SU-DHL-6 (cell line): ENCODE measurements around the gene ASB11.

Experiments
- H2AFZ ChIP-seq: fragments of 200-600 bp; sonication (generic); 2 replicates; pipeline ENCODE4 v1.6.1; 2014; ENCODE audit warnings: low read depth, mild to moderate bottlenecking, moderate library complexity, mixed read lengths, antibody characterized with exemption, low read length; ENCODE audit not compliant: severe bottlenecking
- H3F3A ChIP-seq: fragments of 200-600 bp; shearing (Covaris generic); 2 replicates; pipeline ENCODE4 v1.6.0; 2016; ENCODE audit warnings: antibody characterized with exemption, mild to moderate bottlenecking; ENCODE audit not compliant: insufficient read depth
- H3K27ac ChIP-seq: fragments of 200-600 bp; sonication (generic); 2 replicates; pipeline ENCODE4 v1.5.1; 2016; ENCODE audit warnings: low read depth, mild to moderate bottlenecking, low read length, moderate library complexity, mixed read lengths
- H3K27me3 ChIP-seq: fragments of 200-600 bp; sonication (generic), shearing (Covaris generic); 2 replicates; pipeline ENCODE4 v1.6.0; 2014; ENCODE audit warnings: mild to moderate bottlenecking, low read length
- H3K36me3 ChIP-seq: fragments of 200-600 bp; sonication (generic); 2 replicates; pipeline ENCODE4 v1.6.1; 2014; ENCODE audit warnings: mild to moderate bottlenecking, low read length, mixed read lengths
- H3K4me2 ChIP-seq: fragments of 300-600, 200-600 bp; shearing (Covaris generic), sonication (generic); 2 replicates; pipeline ENCODE4 v1.6.0; 2014; ENCODE audit warnings: low read length, low read depth, mild to moderate bottlenecking; ENCODE audit not compliant: poor library complexity, severe bottlenecking
- H3K4me3 ChIP-seq: fragments of 200-600 bp; sonication (generic); 2 replicates; pipeline ENCODE4 v1.5.1; 2014; ENCODE audit warnings: antibody characterized with exemption, low read length, mild to moderate bottlenecking, mixed read lengths; ENCODE audit not compliant: insufficient read depth, poor library complexity, severe bottlenecking
- H3K79me2 ChIP-seq: fragments of 200-600 bp; sonication (generic); 2 replicates; pipeline ENCODE4 v1.6.1; 2014; ENCODE audit warnings: mild to moderate bottlenecking, low read length, moderate library complexity; ENCODE audit not compliant: insufficient read depth
- H3K9ac ChIP-seq: fragments of 200-600 bp; sonication (generic); 2 replicates; pipeline ENCODE4 v1.7.0; 2014; ENCODE audit warnings: mild to moderate bottlenecking, low read length
- H3K9me2 ChIP-seq: fragments of 200-600 bp; sonication (generic); replicated peaks from 2 replicates; pipeline ENCODE4 v1.6.1; 2014; ENCODE audit warnings: low read length; ENCODE audit not compliant: insufficient read depth
- H3K9me3 ChIP-seq: fragments of 200-600 bp; sonication (generic); 2 replicates; pipeline ENCODE4 v1.6.1; 2014; ENCODE audit warnings: low read length, mixed read lengths; ENCODE audit not compliant: insufficient read depth
- H4K20me1 ChIP-seq: fragments of 200-600 bp; sonication (generic); 2 replicates; pipeline ENCODE4 v1.6.1; 2014; ENCODE audit warnings: low read depth, mild to moderate bottlenecking, antibody characterized with exemption, low read length, moderate library complexity, mixed read lengths
- CTCF ChIP-seq: fragments of 200-600 bp; sonication (generic); IDR thresholded peaks from one replicate; pipeline ENCODE4 v1.5.1; 2017; ENCODE audit warnings: antibody characterized with exemption, mild to moderate bottlenecking, low read length, moderate library complexity; ENCODE audit not compliant: insufficient read depth, poor library complexity, severe bottlenecking
- EZH2phosphoT487 ChIP-seq: fragments of 200-600 bp; sonication (generic), shearing (Covaris generic); conservative IDR thresholded peaks from 2 replicates; pipeline ENCODE4 v1.6.1; 2018; ENCODE audit warnings: mild to moderate bottlenecking, antibody characterized with exemption, low read length, moderate library complexity, mixed read lengths

The ASB11 gene

GRCh38 chrX:15345976-15346375 lies 30.5 kb upstream of the ASB11 start:
- Histone ChIP-seq H3K27me3 (no peaks in the 10 kb centered on the region), H4K20me1 (no peaks in the 10 kb centered on the region), H3K27ac (no peak overlapping the region), H3K36me3 (no peaks in the 10 kb centered on the region), H3K9me2 (no peaks in the 10 kb centered on the region), H3K79me2 (no peaks in the 10 kb centered on the region), H3K9ac (no peak overlapping the region), H2AFZ (no peak overlapping the region), H3K9me3 (no peaks in the 10 kb centered on the region), H3K4me3 (no peak overlapping the region), H3F3A (no peaks in the 10 kb centered on the region), H3K4me2 (no peak overlapping the region)
- no peak for TF ChIP-seq EZH2phosphoT487
- TF ChIP-seq CTCF: no peak

- no peak for TF ChIP-seq CTCF
- no peak for TF ChIP-seq EZH2phosphoT487
- H3K9ac ChIP-seq: no peak overlapping the region
Measured at GRCh38 chrX:15344106-15344505, 28.7 kb upstream of the ASB11 start.

GRCh38 chrX:15343075-15343476 lies 27.6 kb upstream of the ASB11 start:
- Histone ChIP-seq H2AFZ (no peak overlapping the region), H3K36me3 (no peaks in the 10 kb centered on the region), H3K27me3 (no peaks in the 10 kb centered on the region), H3K4me3 (no peak overlapping the region), H4K20me1 (no peaks in the 10 kb centered on the region), H3K4me2 (no peak overlapping the region), H3K27ac (no peak overlapping the region), H3K9me2 (no peaks in the 10 kb centered on the region), H3K9me3 (no peaks in the 10 kb centered on the region), H3F3A (no peaks in the 10 kb centered on the region), H3K9ac (no peak overlapping the region), H3K79me2 (no peaks in the 10 kb centered on the region)
- TF ChIP-seq EZH2phosphoT487 (no peak), CTCF (no peak)

More at GRCh38 chrX:15344106-15344505, 28.7 kb upstream of the ASB11 start:
- no peak overlapping the region for H2AFZ ChIP-seq
- H3K4me3 ChIP-seq: no peak overlapping the region
- no peaks in the 10 kb centered on the region for H3F3A ChIP-seq
- H3K27ac ChIP-seq: no peak overlapping the region
- H3K79me2 ChIP-seq: no peaks in the 10 kb centered on the region
- H3K9me3 ChIP-seq: no peaks in the 10 kb centered on the region
- H3K36me3 ChIP-seq: no peaks in the 10 kb centered on the region
- H4K20me1 ChIP-seq: no peaks in the 10 kb centered on the region
- H3K9me2 ChIP-seq: no peaks in the 10 kb centered on the region
- no peak overlapping the region for H3K4me2 ChIP-seq
- H3K27me3 ChIP-seq: no peaks in the 10 kb centered on the region

GRCh38 chrX:15340867-15341266 lies 25.4 kb upstream of the ASB11 start:
- Histone ChIP-seq H3K9me3 (no peaks in the 10 kb centered on the region), H3K79me2 (no peaks in the 10 kb centered on the region), H3K4me2 (no peak overlapping the region), H3K36me3 (no peaks in the 10 kb centered on the region), H3K4me3 (no peak overlapping the region), H3F3A (no peaks in the 10 kb centered on the region), H3K27me3 (no peaks in the 10 kb centered on the region), H3K27ac (no peak overlapping the region), H3K9me2 (no peaks in the 10 kb centered on the region), H3K9ac (no peak overlapping the region), H4K20me1 (no peaks in the 10 kb centered on the region), H2AFZ (no peak overlapping the region)
- no peak for TF ChIP-seq EZH2phosphoT487
- no peak for TF ChIP-seq CTCF
